Kidney (tissue), 14 donors: ENCODE data around the gene ADIG. TPM values are rescaled to one million over a fixed set of nuclear protein-coding genes. Genes with fewer than 3 reads are reported as not detected.

Source experiments
- DNase-seq, 5 donors: peaks; one replicate each; pipeline ENCODE4 v3.0.0-alpha.2; 2013 to 2020
- FAIRE-seq: peaks from 2 replicates; lab custom pipeline; 2012; peaks lifted over from hg19 to GRCh38; lab: Jason Lieb, UNC
- H3K27ac ChIP-seq, 2 donors: one replicate each; pipeline ENCODE4 v1.7.0; 2013; ENCODE audit warnings: low read depth in 2 of 2, low read length in 2 of 2, inconsistent platforms in 1 of 2
- H3K27me3 ChIP-seq: one replicate; pipeline ENCODE4 v1.7.1; 2013; ENCODE audit warnings: low read length, inconsistent platforms; ENCODE audit not compliant: control insufficient read depth, insufficient read depth
- H3K36me3 ChIP-seq, 3 donors: one replicate each; pipeline versions ENCODE4 v1.7.0 to v1.7.1; 2013; ENCODE audit warnings: low read length in 3 of 3, control low read depth in 1 of 3, inconsistent platforms in 1 of 3; ENCODE audit not compliant: insufficient read depth in 3 of 3, control insufficient read depth in 2 of 3
- H3K4me1 ChIP-seq, 3 donors: one replicate each; pipeline versions ENCODE4 v1.7.0 to v1.7.1; 2013; ENCODE audit warnings: low read length in 3 of 3, inconsistent platforms in 1 of 3, low read depth in 1 of 3; ENCODE audit not compliant: control insufficient read depth in 2 of 3, insufficient read depth in 2 of 3
- H3K4me3 ChIP-seq, 3 donors: one replicate each; pipeline versions ENCODE4 v1.7.0 to v1.8.1; 2013; ENCODE audit warnings: low read length in 3 of 3, control low read depth in 1 of 3, inconsistent platforms in 1 of 3
- H3K9ac ChIP-seq, 3 donors: one replicate each; pipeline versions ENCODE4 v1.7.0 to v1.7.1; 2013; ENCODE audit warnings: low read length in 3 of 3, control low read depth in 1 of 3, inconsistent platforms in 1 of 3
- H3K9me3 ChIP-seq, 3 donors: one replicate each; pipeline versions ENCODE4 v1.7.0 to v1.7.1; 2013; ENCODE audit warnings: low read length in 3 of 3, control low read depth in 1 of 3, inconsistent platforms in 1 of 3; ENCODE audit not compliant: control insufficient read depth in 2 of 3, insufficient read depth in 1 of 3
- CTCF ChIP-seq: IDR thresholded peaks from 3 replicates; pipeline ENCODE4 v1.5.1; 2012; ENCODE audit warnings: mild to moderate bottlenecking, moderate library complexity, borderline replicate concordance; ENCODE audit not compliant: insufficient read depth; ENCODE audit errors: extremely low read depth
- intact Hi-C: fragments of 100-400 bp; cut with DNase I; formaldehyde crosslinking; loops from one replicate; pipeline ENCODE4 v1.11.1; 2022
- polyA plus RNA-seq: library from polyadenylated mRNA; stranded (reverse); fragments of 350-450 nt; fragmentation: Illumina TruSeq; extraction: RNeasy Lipid Tissue Mini Kit (QIAGEN cat#74804); gene quantifications from one replicate; pipeline ENCODE4 v1.2.3, GENCODE V29; 2014; ENCODE audit warnings: low read depth, low replicate concordance; ENCODE audit not compliant: insufficient read depth
- total RNA-seq: library from RNA; stranded (reverse); fragmentation: NEBNext Ultra II Directional; extraction: Animal tissue kit (Norgen Biotek cat#: 25700); gene quantifications from one replicate; pipeline ENCODE4 v1.2.1, GENCODE V29; 2021
- donor health status: control.
- donor health status: control.
- donor health status: control.
- donor health status: control.
- donor health status: control.
- donor health status: DM: yes; HTN: yes; CAD: no.
- donor health status: Normal renal cell carcinoma (clear cell type).

Gene ADIG
- total and polyA plus RNA-seq, 2 donors from 2014 or later = 0.58 TPM; not detected in 1

DNA sequence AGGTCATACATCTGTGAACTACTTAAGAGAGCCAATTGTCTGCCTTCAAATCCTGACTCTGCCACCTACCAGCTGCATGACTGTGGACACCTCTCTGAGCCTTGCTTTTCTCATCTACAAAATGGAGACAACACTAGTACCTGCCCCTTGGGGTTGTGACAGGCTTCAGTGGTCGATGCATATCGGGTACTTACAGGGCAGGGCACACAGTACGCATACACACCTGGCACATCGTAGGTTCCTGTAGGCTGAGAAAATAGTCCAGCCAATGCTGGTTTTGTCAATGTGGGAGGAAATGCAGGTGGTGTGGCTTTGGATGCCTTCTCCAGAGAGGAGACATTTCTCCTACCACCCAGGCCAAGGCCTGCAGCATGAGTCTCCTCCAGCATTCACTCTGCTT is 2.3 kb downstream of the ADIG start:
- no peak for FAIRE-seq

DNA sequence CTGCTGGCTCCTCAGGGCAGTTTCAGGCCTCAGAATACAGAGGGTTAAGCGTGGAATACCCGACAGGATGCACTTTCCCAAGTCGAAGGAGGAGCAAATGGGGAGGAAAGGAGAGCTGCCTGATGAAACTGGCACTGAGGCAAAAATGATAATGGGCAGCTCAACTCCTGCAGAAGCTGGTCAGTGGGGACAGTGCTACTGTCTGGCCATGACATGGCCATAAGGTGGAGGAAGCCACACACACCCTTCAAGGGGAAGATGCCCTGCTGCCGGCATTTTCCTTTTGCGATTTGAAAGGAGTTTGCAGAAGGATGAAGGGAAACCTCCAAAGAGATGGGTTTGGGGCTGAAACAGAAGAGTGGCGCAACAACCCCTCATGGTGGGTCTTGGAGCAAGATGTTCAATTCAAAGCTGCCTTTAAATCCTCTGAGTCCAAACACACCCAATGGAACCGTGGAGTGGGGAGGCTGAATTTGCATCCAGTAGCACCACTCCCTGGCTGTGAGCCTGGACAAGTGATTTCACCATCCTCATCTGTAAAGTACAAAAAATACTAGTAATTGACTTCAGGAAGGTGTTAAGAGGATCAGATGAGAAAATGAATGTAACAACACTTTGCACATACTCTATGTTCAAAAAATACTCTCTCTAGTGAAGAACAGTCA is 3.2 kb downstream of the ADIG start:
- no peaks in the 10 kb centered on the region for H3K27me3 ChIP-seq
- no peak overlapping the region for H3K4me3 ChIP-seq
- TF ChIP-seq CTCF = no peak
- no peak for DNase-seq
- no peaks in the 10 kb centered on the region for H3K9me3 ChIP-seq
- peaks cover 0 to 6% (median 0%) of the 10 kb centered on the region in 3 donors for H3K4me1 ChIP-seq
- H3K36me3 ChIP-seq = no peaks in the 10 kb centered on the region
- H3K27ac ChIP-seq = no peak overlapping the region
- H3K9ac ChIP-seq = no peak overlapping the region
- no peak for FAIRE-seq
- intact Hi-C loops = no loop called here

More for the DNA sequence above, 2.3 kb downstream of the ADIG start:
- Histone ChIP-seq H3K27me3 (no peaks in the 10 kb centered on the region), H3K9me3 (no peaks in the 10 kb centered on the region), H3K9ac (no peak overlapping the region), H3K27ac (no peak overlapping the region), H3K4me3 (no peak overlapping the region), H3K4me1 (peaks cover 0 to 6% (median 0%) of the 10 kb centered on the region in 3 donors), H3K36me3 (no peaks in the 10 kb centered on the region)
- intact Hi-C loops = no loop called here
- TF ChIP-seq CTCF = no peak
- no peak for DNase-seq

DNA sequence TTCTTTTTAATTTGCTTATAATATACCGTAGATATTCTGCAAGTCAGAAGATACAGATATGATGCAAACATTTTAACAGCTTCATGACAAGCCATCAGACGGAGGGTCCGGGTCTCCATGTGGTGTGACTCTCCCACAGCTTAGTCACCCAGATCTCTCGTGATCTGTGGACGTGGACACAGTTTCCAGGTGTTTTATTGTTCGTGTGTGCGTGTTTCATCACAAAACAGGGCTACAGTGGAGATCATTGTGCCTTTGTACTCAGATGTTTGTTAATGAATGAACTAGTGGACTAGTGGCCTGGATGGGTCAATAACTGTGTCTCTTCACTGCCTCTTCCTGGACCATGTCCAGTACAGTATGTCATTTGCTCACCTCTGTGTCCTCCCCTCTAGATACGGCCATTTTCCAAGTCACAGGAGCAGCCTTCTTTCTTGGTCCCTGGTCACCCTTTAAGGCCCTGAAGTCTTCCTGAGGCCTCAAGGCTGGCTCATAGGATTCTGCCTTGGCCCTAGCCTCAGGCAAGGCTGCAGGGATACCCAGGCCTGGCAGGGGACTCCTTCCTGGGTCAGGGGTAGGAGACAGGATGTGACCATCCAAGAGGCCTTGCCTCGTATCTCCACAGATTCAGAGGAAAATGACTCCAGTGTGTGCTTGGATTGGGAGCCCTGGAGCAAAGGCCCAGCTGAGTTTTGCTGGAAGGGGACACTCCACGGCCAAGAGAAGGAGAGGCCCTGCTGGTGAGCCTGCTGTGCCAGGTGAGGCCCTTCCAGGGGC is 4.6 kb downstream of the ADIG start:
- Histone ChIP-seq H3K27me3 (no peaks in the 10 kb centered on the region), H3K9ac (no peak overlapping the region), H3K9me3 (no peaks in the 10 kb centered on the region), H3K4me1 (peaks cover 0 to 6% (median 0%) of the 10 kb centered on the region in 3 donors), H3K27ac (no peak overlapping the region), H3K4me3 (no peak overlapping the region), H3K36me3 (no peaks in the 10 kb centered on the region)
- TF ChIP-seq CTCF = no peak
- intact Hi-C loops = no loop called here
- FAIRE-seq = no peak
- DNase-seq = no peak
